Esophagus (tissue), 2 donors: ENCODE measurements around the gene ATP8A2. TPM values are rescaled to one million over a fixed set of nuclear protein-coding genes. Genes with fewer than 3 reads are reported as not detected.
A peak's percentile ranks its signal among the peaks of the same experiment; 100 is the strongest.
"Not testable (repeated sequence)": the region's sequence is repeated elsewhere in the genome, so short reads cannot be mapped to it uniquely, and the experiment has no call there.

Experiments
- H3K27ac ChIP-seq, 2 donors: one replicate each; pipeline ENCODE4 v1.5.1; 2013; ENCODE audit warnings: low read depth in 2 of 2, mild to moderate bottlenecking in 2 of 2, inconsistent platforms in 1 of 2, low read length in 1 of 2, moderate library complexity in 1 of 2
- H3K27me3 ChIP-seq, 2 donors: one replicate each; pipeline ENCODE4 v1.6.1; 2013; ENCODE audit warnings: low read length in 2 of 2, control low read depth in 1 of 2, mild to moderate bottlenecking in 1 of 2; ENCODE audit not compliant: insufficient read depth in 2 of 2, control insufficient read depth in 1 of 2
- H3K36me3 ChIP-seq, 2 donors: one replicate each; pipeline ENCODE4 v1.6.1; 2013; ENCODE audit warnings: low read length in 1 of 2; ENCODE audit not compliant: control insufficient read depth in 2 of 2, insufficient read depth in 2 of 2
- H3K4me1 ChIP-seq, 2 donors: one replicate each; pipeline ENCODE4 v1.6.1; 2013; ENCODE audit warnings: low read length in 1 of 2; ENCODE audit not compliant: control insufficient read depth in 2 of 2, insufficient read depth in 2 of 2
- H3K4me3 ChIP-seq, 2 donors: one replicate each; pipeline ENCODE4 v1.5.1; 2013; ENCODE audit warnings: low read length in 2 of 2, mild to moderate bottlenecking in 2 of 2, low read depth in 1 of 2, moderate library complexity in 1 of 2
- H3K9me3 ChIP-seq, 2 donors: one replicate each; pipeline ENCODE4 v1.6.1; 2013; ENCODE audit warnings: mild to moderate bottlenecking in 2 of 2, low read depth in 1 of 2, low read length in 1 of 2, moderate library complexity in 1 of 2; ENCODE audit not compliant: control insufficient read depth in 2 of 2, insufficient read depth in 1 of 2
- WGBS, 2 donors: extraction: QIAGEN DNeasy Blood & Tissue Kit; methylation state at CpG; one replicate each; pipeline ENCODE4 v1.1.7; 2013; 5-methylcytosine and 5-hydroxymethylcytosine counted together
- polyA plus RNA-seq, 2 donors: library from polyadenylated mRNA; stranded (reverse); fragments of 200-250 nt; gene quantifications; one replicate each; pipeline ENCODE4 v1.2.3, GENCODE V29; 2013
- donor health status: healthy with polysubstance abuse.
- donor health status: Bipolar disorder and iron deficiency.

The ATP8A2 gene
- polyA plus RNA-seq, 2 donors, result 0.01 TPM; not detected in 1

GRCh38 chr13:25353344-25353743, 18.4 kb upstream of the ATP8A2 start:
- 90 to 92% methylated on average over 4 of the region's 4 CpGs for WGBS, 2 donors
- Histone ChIP-seq H3K27ac (no peak overlapping the region), H3K4me3 (no peak overlapping the region), H3K9me3 (no peaks in the 10 kb centered on the region), H3K27me3 (no peaks in the 10 kb centered on the region), H3K36me3 (no peaks in the 10 kb centered on the region), H3K4me1 (no peaks in the 10 kb centered on the region)

- WGBS, 2 donors, result 68 to 89% methylated on average over 6 of the region's 6 CpGs
- H3K4me1 ChIP-seq, result no peaks in the 10 kb centered on the region
- H3K9me3 ChIP-seq, result no peaks in the 10 kb centered on the region
- no peaks in the 10 kb centered on the region for H3K27me3 ChIP-seq
- no peak overlapping the region for H3K27ac ChIP-seq
- H3K4me3 ChIP-seq, result no peak overlapping the region
- H3K36me3 ChIP-seq, result no peaks in the 10 kb centered on the region
Measured at GRCh38 chr13:25354377-25354776, 17.4 kb upstream of the ATP8A2 start.

- not testable (repeated sequence) for H3K27me3 ChIP-seq, H3K4me1 ChIP-seq, H3K36me3 ChIP-seq, H3K27ac ChIP-seq, H3K4me3 ChIP-seq, H3K9me3 ChIP-seq
- whole genome bisulfite sequencing, 2 donors, result 94 to 95% methylated on average over 6 of the region's 6 CpGs
Measured at GRCh38 chr13:25360443-25360842, 11.3 kb upstream of the ATP8A2 start.

GRCh38 chr13:25365720-25366235, 6.0 kb upstream of the ATP8A2 start:
- Histone ChIP-seq H3K4me1 (no peaks in the 10 kb centered on the region), H3K27ac (no peak overlapping the region), H3K36me3 (no peaks in the 10 kb centered on the region), H3K27me3 (no peaks in the 10 kb centered on the region), H3K4me3 (no peak overlapping the region), H3K9me3 (peaks cover 0 to 3% of the 10 kb centered on the region in 2 donors)
- WGBS, 2 donors, result 93 to 94% methylated on average over 32 of the region's 32 CpGs

- Histone ChIP-seq H3K4me1 (peaks cover 5 to 9% of the 10 kb centered on the region in 2 donors), H3K36me3 (no peaks in the 10 kb centered on the region), H3K27me3 (peaks cover 6 to 19% of the 10 kb centered on the region in 2 donors), H3K27ac (no peak overlapping the region), H3K9me3 (no peaks in the 10 kb centered on the region), H3K4me3 (peak overlapping the region in 1 of 2 donors; percentile 34)
- WGBS, 2 donors, result 34 to 48% methylated on average over 17 to 19 of the region's 20 CpGs
Measured at GRCh38 chr13:25371158-25371874, 458 bp upstream of the ATP8A2 start.

DNA sequence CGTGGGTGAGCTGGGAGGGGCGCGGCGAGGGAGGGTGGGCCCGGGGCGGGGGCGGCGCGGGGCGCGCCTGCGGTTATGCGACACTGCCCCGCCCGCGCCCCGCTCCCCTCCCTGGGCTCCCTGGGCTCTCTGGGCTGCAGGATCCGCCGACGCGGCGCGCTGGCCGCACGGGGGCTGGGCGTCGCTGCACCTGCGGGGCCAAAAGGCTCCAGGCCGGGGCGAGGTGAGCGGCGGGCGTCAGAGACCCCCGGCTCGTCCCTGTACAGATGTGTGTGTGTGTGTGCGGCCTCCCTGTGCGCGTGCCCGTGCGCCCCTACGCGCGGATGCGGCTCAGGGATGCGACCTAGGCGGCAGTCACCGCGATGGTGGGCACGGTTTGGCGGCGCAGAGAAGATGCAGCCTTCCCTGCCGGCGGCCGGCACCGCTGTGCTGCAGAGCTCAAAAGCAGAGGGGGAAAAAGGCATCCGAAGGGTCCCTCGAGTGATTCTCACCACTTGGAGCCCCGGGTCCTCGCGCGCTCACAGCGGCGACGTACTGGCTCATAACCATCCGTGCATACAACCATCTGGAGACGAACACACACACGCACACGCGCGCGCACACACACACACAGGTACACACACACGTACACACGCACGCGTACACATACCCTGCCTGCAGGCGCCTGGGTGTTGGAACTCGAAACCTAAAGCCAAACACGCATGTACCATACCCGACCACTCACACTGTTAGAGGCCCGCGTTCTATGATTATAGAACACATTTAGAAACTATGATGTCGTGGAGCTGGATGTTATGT, 709 bp downstream of the ATP8A2 start:
- no peaks in the 10 kb centered on the region for H3K9me3 ChIP-seq
- no peaks in the 10 kb centered on the region for H3K36me3 ChIP-seq
- WGBS, 2 donors, result 10% methylated on average over 71 to 82 of the region's 82 CpGs
- no peak overlapping the region for H3K27ac ChIP-seq
- peaks cover 5 to 9% of the 10 kb centered on the region in 2 donors for H3K4me1 ChIP-seq
- peaks cover 6 to 19% of the 10 kb centered on the region in 2 donors for H3K27me3 ChIP-seq
- H3K4me3 ChIP-seq, result peak overlapping the region; percentile 14 to 34

GRCh38 chr13:25375727-25376358, 4.1 kb downstream of the ATP8A2 start:
- Histone ChIP-seq H3K4me3 (no peak overlapping the region), H3K9me3 (no peaks in the 10 kb centered on the region), H3K27me3 (peaks cover 6 to 20% of the 10 kb centered on the region in 2 donors), H3K27ac (no peak overlapping the region), H3K36me3 (no peaks in the 10 kb centered on the region), H3K4me1 (peaks cover 5 to 9% of the 10 kb centered on the region in 2 donors)
- 33 to 34% methylated on average over 9 of the region's 9 CpGs for WGBS, 2 donors

- H3K27me3 ChIP-seq, result peaks cover 6 to 10% of the 10 kb centered on the region in 2 donors
- no peak overlapping the region for H3K4me3 ChIP-seq
- no peak overlapping the region for H3K27ac ChIP-seq
- WGBS, 2 donors, result 79% methylated on average over 7 of the region's 7 CpGs
- peaks cover 1 to 3% of the 10 kb centered on the region in 2 donors for H3K4me1 ChIP-seq
- no peaks in the 10 kb centered on the region for H3K36me3 ChIP-seq
- peaks cover 0 to 3% of the 10 kb centered on the region in 2 donors for H3K9me3 ChIP-seq
Measured at GRCh38 chr13:25377244-25377962, 5.6 kb downstream of the ATP8A2 start.

GRCh38 chr13:25378528-25378927, 6.8 kb downstream of the ATP8A2 start:
- Histone ChIP-seq H3K27me3 (peaks cover 2 to 6% of the 10 kb centered on the region in 2 donors), H3K36me3 (no peaks in the 10 kb centered on the region)
- 67 to 68% methylated on average over 5 of the region's 5 CpGs for WGBS, 2 donors

More at GRCh38 chr13:25378528-25378927, 6.8 kb downstream of the ATP8A2 start:
- Histone ChIP-seq H3K4me3 (no peak overlapping the region), H3K4me1 (no peaks in the 10 kb centered on the region), H3K9me3 (peaks cover 0 to 3% of the 10 kb centered on the region in 2 donors), H3K27ac (no peak overlapping the region)
